Ascending aorta (tissue), 2 donors: ENCODE measurements around the gene USP51. TPM values are rescaled to one million over a fixed set of nuclear protein-coding genes. Genes with fewer than 3 reads are reported as not detected.
A peak's percentile ranks its signal among the peaks of the same experiment; 100 is the strongest.
"Not testable (repeated sequence)": the region's sequence is repeated elsewhere in the genome, so short reads cannot be mapped to it uniquely, and the experiment has no call there.

Source experiments
- DNase-seq, 2 donors: peaks; one replicate each; pipeline ENCODE4 v3.0.0-alpha.2; 2019; ENCODE audit warnings: low spot score in 2 of 2
- H3K27ac ChIP-seq, 2 donors: fragments of 200-600 bp; sonication (generic); one replicate each; pipeline ENCODE4 v1.5.1; 2016 to 2017; ENCODE audit warnings: mild to moderate bottlenecking in 1 of 2
- H3K27me3 ChIP-seq: fragments of 200-600 bp; sonication (generic); one replicate; pipeline ENCODE4 v1.5.1; 2017
- H3K36me3 ChIP-seq, 2 donors: fragments of 200-600 bp; sonication (generic); one replicate each; pipeline ENCODE4 v1.5.1; 2016
- H3K4me1 ChIP-seq, 2 donors: fragments of 200-600 bp; sonication (generic); one replicate each; pipeline ENCODE4 v1.5.1; 2016 to 2017; ENCODE audit warnings: mild to moderate bottlenecking in 1 of 2
- H3K4me3 ChIP-seq, 2 donors: fragments of 200-600 bp; sonication (generic); one replicate each; pipeline ENCODE4 v1.5.1; 2016 to 2017; ENCODE audit warnings: mild to moderate bottlenecking in 1 of 2
- H3K9me3 ChIP-seq, 2 donors: fragments of 200-600 bp; sonication (generic); one replicate each; pipeline ENCODE4 v1.5.1; 2016
- CTCF ChIP-seq, 3 experiments: fragments of 200-600 bp in 2 of 3; fragments of 450-650 bp in 1 of 3; sonication (generic) in 2 of 3; IDR thresholded peaks; one replicate each; pipeline ENCODE4 v1.5.1; 2016 to 2019; ENCODE audit warnings: antibody characterized with exemption in 3 of 3, mild to moderate bottlenecking in 1 of 3, moderate library complexity in 1 of 3
- intact Hi-C: fragments of 100-400 bp; cut with DNase I; formaldehyde crosslinking; loops from one replicate; pipeline ENCODE4 v1.15.1; 2023
- total RNA-seq: library from RNA; depleted of rRNA; stranded (reverse); fragments of >200 nt; gene quantifications from one replicate; pipeline ENCODE4 v1.1.0, GENCODE V29; 2016

The USP51 gene
- total RNA-seq, 1 donor from 2014 or later, result 9.0 TPM

DNA sequence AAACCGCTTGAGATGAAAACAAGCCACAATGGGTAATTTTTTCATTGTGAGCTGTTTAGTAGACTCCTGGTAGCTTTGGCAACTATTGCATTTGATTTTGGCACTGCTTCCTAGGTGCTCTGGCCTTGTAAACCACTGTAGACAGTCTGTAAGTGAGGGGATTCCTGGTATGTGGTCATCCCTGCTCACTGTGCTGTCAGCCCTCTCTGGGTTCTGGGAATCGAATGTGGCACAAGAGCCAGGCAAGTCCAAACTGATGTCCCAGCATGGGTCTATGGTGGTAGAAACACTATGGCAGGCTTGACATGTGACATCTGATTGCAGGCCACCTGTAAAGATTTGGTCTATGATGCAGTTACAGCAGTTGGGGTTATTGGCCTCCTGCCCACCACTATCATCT, 2.5 kb downstream of the USP51 start:
- TF ChIP-seq CTCF (IDR thresholded peaks at IDR 0.05), result no peak
- Histone ChIP-seq H3K27me3 (no peaks in the 10 kb centered on the region), H3K4me3 (no peak overlapping the region), H3K36me3 (no peaks in the 10 kb centered on the region), H3K27ac (no peak overlapping the region), H3K4me1 (no peaks in the 10 kb centered on the region), H3K9me3 (no peaks in the 10 kb centered on the region)
- DNase-seq, result peak in 1 of 2 donors; percentile 45
- intact Hi-C loops, result no loop called here

GRCh38 chrX:55486736-55487135, 2.9 kb downstream of the USP51 start:
- DNase-seq, result peak in 1 of 2 donors; percentile 60
- no peak for TF ChIP-seq CTCF (IDR thresholded peaks at IDR 0.05)
- H3K27ac ChIP-seq, result no peak overlapping the region

GRCh38 chrX:55484948-55485347, 4.7 kb downstream of the USP51 start:
- Histone ChIP-seq H3K9me3 (no peaks in the 10 kb centered on the region), H3K27me3 (no peaks in the 10 kb centered on the region), H3K36me3 (no peaks in the 10 kb centered on the region), H3K4me1 (no peaks in the 10 kb centered on the region), H3K4me3 (no peak overlapping the region), H3K27ac (no peak overlapping the region)
- no peak for TF ChIP-seq CTCF (IDR thresholded peaks at IDR 0.05)
- DNase-seq, result no peak
- intact Hi-C loops, result no loop called here

More at GRCh38 chrX:55486736-55487135, 2.9 kb downstream of the USP51 start:
- H3K4me3 ChIP-seq, result no peak overlapping the region
- intact Hi-C loops, result no loop called here
- no peaks in the 10 kb centered on the region for H3K27me3 ChIP-seq
- H3K4me1 ChIP-seq, result no peaks in the 10 kb centered on the region
- no peaks in the 10 kb centered on the region for H3K9me3 ChIP-seq
- no peaks in the 10 kb centered on the region for H3K36me3 ChIP-seq

DNA sequence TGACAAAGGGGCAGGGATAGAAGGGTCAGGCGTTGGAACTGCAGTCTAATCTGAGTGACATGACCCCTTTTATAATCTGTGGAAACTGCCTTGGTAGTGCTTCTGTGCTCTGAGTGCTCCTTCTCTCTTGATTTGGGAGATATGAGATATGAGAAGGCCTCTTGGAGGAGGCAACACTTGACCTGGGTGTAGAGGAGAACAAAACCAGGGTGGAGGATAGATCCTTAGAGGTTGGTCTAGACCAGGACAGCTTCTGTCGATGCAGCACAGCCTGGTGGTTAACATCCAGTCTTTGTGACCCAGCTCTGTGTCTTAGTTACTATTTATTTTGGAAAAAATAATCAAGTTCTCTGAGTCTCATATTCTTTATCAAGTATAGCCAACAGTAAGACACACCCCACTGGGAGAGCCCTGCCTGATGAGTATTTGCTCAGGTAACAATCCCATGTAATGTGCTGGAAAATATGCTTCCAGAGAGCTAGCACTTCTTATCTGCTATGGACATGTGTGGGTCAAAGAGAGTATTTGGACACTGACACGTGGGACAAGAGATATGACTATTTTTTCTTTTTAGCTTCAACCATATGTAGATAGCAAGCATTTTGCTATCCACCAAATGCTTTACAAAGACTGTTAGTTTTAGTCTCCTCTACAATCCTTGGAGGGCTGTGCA, 9.1 kb downstream of the USP51 start:
- no peak overlapping the region for H3K27ac ChIP-seq
- no peaks in the 10 kb centered on the region for H3K4me1 ChIP-seq
- no peak for DNase-seq
- TF ChIP-seq CTCF (IDR thresholded peaks at IDR 0.05), result no peak
- no peaks in the 10 kb centered on the region for H3K27me3 ChIP-seq
- no peaks in the 10 kb centered on the region for H3K36me3 ChIP-seq
- H3K9me3 ChIP-seq, result no peaks in the 10 kb centered on the region
- intact Hi-C loops, result no loop called here
- no peak overlapping the region for H3K4me3 ChIP-seq

GRCh38 chrX:55479956-55480355, 9.7 kb downstream of the USP51 start:
- DNase-seq, H3K9me3 ChIP-seq, H3K36me3 ChIP-seq, H3K27ac ChIP-seq, H3K4me3 ChIP-seq, H3K27me3 ChIP-seq, intact Hi-C loops, H3K4me1 ChIP-seq: not testable (repeated sequence)

GRCh38 chrX:55465791-55466190, 23.9 kb downstream of the USP51 start:
- H3K27me3 ChIP-seq, result not testable (repeated sequence)

DNA sequence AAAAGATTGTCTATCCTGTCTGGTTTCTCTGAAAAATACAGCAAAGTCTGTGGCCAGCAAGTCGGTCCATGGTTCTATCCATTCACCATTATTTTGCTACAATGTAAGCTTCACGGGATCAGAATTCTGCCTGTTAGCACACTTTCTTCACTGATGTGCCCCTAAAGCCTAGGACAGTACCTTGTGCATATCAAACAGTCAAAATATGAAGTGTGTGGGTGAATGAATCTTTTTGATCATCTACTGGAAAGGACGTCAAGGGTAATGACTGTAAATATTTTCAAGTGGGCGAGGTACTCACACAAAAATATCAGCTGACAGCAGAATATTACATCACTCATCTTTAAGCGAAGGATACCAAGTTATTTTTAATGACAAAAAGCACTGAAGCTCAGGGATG, 24.5 kb downstream of the USP51 start:
- H3K36me3 ChIP-seq, H3K4me1 ChIP-seq, DNase-seq, H3K4me3 ChIP-seq, intact Hi-C loops, H3K27ac ChIP-seq, H3K27me3 ChIP-seq, H3K9me3 ChIP-seq: not testable (repeated sequence)

More at GRCh38 chrX:55465791-55466190, 23.9 kb downstream of the USP51 start:
- DNase-seq, H3K36me3 ChIP-seq, H3K27ac ChIP-seq, H3K9me3 ChIP-seq, intact Hi-C loops, H3K4me1 ChIP-seq, H3K4me3 ChIP-seq: not testable (repeated sequence)

- H3K9me3 ChIP-seq, H3K27ac ChIP-seq, DNase-seq, H3K4me3 ChIP-seq, H3K36me3 ChIP-seq, H3K4me1 ChIP-seq, H3K27me3 ChIP-seq, intact Hi-C loops: not testable (repeated sequence)
Measured at GRCh38 chrX:55464050-55464449, 25.6 kb downstream of the USP51 start.

GRCh38 chrX:55459926-55460325, 29.7 kb downstream of the USP51 start:
- H3K27ac ChIP-seq, H3K27me3 ChIP-seq, DNase-seq, H3K36me3 ChIP-seq, H3K4me3 ChIP-seq, H3K4me1 ChIP-seq, intact Hi-C loops, H3K9me3 ChIP-seq: not testable (repeated sequence)

DNA sequence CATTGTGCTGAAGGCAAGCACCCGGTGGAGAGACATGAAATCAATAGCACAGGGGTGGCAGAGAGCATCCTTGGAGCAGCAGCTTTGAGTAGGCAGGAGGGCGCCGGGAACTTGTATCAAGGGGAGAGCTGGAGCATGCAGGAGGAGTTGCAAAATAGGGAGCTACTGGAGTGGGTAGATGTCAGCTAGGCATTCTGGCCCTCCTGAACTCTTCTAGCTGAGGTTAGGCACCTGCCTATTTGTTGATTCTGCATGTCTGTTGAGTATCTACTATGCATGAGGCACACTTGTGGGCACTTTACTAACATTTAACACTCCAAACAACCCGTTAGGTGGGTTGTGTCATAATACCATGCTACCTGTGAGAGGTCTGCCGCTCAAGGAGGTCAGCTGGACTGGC, 30.2 kb downstream of the USP51 start:
- H3K4me3 ChIP-seq, H3K27me3 ChIP-seq, DNase-seq, H3K4me1 ChIP-seq, H3K36me3 ChIP-seq, H3K27ac ChIP-seq, H3K9me3 ChIP-seq, intact Hi-C loops: not testable (repeated sequence)

GRCh38 chrX:55455708-55456107, 33.9 kb downstream of the USP51 start:
- DNase-seq, H3K4me3 ChIP-seq, H3K4me1 ChIP-seq, intact Hi-C loops, H3K27me3 ChIP-seq, H3K36me3 ChIP-seq, H3K27ac ChIP-seq, H3K9me3 ChIP-seq: not testable (repeated sequence)
